GM21619 (cell line): Measurements from ENCODE around the gene VAC14.

ENCODE experiments used
- ATAC-seq: cut with Tn5 transposase; IDR thresholded peaks from one replicate; pipeline ENCODE4 v1.9.1; 2021; ENCODE audit not compliant: unreplicated experiment

The VAC14 gene

DNA sequence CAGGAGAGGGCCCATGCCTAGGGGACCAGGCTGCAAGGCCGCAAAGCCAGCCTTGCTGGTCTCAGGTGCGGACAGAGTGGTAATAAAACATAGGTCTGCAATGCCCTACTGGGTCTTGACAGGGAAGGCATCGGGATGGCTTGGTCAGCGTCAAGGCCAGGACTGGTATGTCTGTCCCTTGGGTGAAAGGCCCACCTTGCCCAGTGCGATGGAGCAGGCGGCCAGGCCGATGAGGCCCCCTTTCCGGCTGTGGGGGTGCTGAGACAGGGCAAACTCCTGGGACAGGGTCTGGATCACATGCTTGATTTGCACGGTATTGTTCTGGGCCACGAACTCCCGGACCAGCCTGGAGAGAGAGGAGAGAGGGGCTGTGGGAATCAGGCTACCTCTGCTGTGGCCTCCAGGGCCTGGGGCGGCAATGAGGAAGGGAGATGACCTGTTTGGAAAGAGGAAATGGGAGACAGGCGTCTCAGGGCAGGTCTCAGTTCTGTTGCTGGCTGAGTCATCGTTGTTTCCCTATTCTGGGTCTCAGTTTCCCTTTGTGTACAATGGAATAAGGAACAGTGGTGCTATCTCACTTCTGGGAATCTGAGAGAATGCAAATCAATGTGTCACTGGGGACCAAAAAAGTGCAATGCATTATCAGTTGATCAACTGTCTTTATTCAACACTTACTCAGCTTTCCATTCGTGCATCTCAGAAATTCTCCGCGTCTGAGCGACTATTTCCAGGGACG is 14.8 kb downstream of the VAC14 start:
- no peak for ATAC-seq

DNA sequence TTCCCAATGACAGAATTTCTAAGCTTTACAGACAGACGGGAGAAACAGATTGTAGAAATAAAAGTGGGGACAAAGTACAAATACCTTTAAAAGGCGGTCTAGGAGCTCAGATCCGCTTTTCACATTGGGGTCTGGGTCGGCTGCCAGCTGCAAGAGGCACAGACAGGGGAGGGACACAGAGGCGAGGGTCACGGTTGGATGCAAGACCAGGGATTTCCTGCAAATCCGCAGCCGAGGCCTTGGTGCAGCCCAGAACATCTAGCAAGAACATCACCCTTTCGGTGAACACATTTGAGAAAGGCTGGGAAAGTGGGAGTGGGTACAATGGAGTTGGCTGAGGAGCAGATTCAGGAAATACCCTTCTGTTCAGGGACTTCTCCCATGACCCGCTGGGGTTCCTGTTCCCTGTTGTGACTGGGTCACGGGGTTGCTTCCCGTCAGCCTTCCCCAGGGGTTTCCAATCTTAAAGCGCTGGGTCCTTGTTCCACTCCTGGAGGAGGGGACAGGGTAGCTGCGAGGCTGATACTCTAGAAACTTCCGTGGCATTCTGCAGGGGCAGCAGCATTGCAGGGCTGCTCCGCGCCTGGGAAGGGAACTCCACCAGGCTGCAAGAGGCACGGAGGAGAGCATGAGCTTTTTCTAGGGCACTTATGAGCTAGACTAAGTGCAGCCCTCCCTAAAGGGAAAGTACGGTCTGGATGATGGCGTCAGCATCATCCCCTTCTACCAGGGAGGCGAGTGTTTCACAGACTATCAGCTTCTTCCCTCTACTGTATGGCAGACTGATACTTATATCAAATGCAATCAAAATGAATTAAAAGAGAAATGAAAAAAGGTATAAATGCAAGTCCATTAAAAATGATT is 16.0 kb downstream of the VAC14 start:
- ATAC-seq, result no peak

DNA sequence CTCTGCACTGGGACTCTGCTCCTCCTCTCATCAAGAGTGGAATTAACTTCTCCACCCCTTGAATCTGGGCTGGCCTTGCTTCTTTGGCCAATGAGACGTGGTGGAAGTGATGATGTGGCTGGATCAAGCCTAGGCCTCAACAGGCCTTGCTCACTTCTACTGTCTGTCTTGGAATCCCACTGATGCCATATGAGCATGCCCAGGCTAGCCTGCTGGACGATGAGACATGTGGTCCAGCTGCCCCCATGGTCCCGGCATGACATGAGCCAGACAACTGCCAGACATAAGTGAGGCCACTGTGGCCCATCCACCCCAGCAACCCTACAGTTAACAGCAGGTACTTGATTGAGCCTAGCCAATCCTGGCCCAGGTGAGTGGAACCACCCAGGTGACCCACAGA is 18.7 kb downstream of the VAC14 start:
- ATAC-seq, result no peak

DNA sequence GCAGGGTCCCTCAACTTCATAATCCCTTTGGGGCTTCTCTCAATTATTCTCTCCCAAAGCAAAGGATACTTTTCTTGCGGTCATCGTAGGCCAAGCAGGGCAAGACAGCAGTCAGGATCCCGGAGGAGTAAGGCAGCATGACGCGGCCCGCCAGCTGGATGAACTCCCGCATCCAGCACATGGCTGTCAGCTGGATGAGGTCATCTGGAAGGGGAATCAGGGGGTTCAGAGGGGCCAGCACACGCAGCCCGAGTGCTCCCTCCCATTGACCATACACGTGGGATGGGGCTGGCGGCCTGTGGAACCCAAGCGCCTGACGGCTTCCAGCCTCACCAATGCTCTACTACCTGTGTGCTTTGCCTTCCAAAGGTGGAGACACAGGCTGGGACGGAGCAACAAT is 19.2 kb downstream of the VAC14 start:
- ATAC-seq, result no peak

DNA sequence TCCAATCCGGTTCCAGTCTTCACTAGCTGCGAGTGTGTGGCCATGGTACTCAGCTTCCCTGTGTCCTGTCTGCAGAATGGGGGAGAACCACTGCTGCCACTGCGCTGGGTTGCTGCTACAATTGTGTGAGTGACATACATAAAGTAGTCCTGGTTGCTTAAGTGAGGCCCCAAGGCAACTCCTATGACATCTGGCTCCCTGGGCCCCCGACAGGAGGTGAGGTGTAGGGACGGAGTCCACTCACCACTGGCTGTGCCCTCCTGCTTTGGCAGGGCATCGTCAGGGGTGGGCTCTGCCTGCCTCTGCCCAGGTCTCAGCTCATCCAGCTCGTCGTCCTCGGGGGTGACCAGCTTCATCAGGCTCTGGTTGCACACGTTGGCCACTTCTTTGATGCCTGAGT is 20.4 kb downstream of the VAC14 start:
- no peak for ATAC-seq

DNA sequence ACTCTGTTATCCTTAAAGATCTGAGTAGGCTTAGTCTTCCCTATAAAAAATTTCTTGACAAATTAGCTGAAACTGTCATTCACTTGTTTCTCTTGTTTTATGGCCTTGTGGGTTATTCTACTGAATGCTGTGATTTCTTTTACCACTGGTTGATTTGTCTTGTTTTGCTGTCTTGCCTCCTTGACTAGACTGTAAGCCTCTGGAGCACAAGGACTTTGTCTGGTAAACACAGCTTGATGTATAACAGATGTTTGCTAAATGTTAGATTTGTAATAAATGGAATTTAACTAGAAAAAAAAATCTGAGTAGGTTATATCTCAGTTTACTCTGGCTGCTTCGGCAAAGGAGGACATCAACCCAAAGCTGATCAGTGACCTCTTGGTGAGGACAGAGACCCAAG is 21.6 kb downstream of the VAC14 start:
- ATAC-seq, result no peak

DNA sequence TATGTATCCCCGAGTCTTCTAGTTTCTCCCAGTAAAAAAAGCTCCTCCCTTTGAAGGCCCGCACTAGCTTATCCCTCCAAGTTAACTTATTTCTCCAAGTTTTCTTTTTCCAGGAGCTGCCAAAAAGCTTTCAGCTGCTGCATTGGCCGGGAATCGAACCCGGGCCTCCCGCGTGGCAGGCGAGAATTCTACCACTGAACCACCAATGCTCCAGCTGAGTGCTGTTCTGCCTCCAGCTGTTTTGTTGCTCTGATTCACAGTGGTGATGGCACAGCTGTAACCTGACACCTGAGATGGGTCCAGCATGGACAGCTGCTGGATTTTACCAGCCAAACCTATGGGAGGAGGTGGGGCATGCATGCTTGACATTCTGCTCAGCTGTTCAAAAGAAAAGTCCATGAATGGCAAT is 22.1 kb downstream of the VAC14 start:
- ATAC-seq, result no peak

DNA sequence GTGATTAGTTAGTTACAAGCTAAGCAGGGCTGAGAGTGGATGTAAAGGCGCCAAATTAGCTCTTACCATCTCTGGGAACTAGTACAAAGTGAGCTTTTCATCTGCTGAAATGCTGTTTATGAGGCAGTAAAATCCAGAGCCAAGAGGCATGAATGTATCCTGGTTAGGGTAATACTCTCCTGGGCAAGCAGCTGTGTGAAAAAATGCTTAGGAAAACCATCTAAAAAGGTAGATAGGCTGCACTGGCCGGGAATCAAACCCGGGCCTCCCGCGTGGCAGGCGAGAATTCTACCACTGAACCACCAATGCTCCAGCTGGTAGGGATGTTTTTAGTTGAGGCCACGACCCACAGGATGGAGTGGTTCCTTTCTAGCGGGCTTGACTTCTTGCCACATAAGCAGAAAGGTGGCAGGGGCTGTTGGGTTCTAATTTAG is 23.0 kb downstream of the VAC14 start:
- no peak for ATAC-seq

DNA sequence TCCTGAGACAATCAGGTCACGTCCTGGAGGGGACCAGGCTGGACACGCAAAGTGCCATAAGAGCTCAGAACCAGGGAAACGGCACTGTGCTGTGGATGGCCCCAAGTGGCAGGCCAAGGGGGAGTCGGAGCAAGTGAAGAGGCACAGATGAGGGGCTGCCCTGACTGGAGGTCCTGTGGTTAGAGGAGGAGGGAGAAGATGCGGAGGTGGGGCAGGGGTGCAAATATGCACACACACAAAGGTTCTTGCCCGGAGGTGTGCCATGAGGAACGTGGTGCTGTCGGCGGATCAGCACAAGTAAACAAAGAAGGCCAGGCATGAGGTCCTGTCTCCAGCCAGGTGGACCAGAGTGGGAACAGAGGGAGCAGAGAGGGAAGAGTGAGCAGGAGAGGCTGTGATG is 23.5 kb downstream of the VAC14 start:
- no peak for ATAC-seq

DNA sequence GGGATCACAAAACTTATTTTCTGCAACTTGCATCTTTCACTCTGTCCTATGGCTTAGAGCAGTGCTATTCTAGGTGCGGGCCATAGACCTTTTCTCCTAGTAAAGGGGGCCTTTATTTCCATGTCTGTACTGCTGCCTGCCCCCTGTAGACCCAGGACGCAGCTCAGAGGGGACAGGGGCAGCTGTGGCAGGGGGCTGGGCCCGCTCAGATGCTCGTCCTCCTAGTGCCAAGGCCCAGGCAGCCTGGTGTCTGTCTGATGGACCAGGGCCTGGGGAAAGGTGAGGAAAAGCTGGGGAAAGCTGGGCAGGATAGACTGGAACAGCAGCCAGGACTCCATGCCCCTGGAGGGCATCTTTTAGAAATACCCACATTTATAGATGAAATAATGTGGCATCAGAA is 25.6 kb downstream of the VAC14 start:
- no peak for ATAC-seq

DNA sequence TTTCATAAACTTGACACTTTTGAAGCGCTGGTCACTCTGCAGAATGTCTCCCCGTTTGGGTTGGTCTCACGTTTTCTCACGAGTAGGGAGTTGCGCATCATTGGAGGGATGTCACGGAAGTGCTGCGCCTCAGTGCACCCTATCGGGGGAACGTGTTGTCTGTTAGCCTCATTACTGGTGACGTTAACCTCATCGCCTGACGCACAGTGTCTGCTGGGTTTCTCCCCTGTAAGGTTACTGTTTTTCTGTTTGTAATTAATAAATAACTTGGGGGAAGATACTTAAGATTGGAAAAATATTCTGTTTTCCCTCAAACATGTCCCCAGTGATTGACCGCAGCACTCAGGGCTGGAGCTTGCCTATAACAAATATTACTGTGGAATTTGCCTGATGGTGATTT is 26.7 kb downstream of the VAC14 start:
- ATAC-seq, result no peak

DNA sequence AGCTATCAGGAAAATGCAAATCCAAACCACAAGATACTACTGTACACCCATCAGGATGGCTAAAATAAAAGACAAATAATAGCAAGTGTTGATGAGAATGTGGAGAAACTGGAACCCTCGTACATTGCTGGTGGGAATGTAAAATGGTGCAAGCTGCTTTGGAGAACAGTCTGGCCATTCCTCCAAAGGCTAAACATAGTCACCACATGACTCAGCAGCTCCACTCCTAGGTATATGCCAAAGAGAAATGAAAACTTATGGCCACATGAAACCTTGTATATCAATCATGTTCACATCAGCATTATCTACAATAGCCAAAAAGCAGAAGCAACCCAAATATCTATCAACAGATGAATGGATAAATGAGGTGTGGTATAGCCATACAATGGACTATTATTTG is 28.5 kb downstream of the VAC14 start:
- ATAC-seq, result no peak

DNA sequence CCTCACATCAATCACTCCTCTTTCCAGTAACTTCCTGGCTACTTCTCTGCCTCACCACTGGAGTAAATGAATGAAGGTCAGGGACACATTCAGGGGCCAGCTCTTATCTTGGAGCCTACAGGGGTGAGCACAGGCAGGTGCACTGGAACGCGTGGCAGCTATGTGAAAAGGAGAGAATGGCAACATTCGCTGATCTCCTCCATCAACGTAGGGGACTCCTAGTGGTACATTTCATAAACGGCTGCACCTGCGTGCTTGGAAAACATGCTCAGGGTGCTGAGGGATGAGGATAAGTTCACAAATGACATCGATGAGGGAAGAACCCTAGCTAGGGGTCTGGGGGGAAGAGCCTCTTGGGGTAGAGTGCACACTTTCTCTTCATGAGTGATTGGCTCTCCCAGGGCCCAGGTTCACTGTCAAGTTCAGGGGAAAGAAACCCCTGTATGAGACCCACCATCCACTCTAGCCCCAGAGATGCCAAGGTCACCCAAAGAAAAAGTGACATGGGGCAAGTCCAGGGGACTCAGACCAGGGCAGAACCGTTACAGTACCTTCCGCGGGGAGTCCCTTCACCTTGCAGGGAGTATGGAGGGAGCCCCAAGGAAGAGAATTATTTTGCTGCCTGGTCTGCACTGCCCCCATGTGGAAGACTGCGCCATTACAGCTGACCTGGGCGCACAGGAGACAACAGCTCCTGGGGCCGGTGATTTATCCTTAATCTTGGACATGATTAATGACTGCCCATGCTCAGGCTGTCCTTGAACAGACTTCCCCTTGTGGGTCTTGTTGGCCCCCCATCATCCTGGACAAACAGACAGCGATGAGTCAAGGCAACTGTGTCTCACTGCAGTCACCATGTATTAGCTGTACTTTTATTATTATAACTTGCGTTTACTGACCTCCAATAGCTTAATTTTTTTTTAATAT is 30.1 kb downstream of the VAC14 start:
- ATAC-seq, result no peak

DNA sequence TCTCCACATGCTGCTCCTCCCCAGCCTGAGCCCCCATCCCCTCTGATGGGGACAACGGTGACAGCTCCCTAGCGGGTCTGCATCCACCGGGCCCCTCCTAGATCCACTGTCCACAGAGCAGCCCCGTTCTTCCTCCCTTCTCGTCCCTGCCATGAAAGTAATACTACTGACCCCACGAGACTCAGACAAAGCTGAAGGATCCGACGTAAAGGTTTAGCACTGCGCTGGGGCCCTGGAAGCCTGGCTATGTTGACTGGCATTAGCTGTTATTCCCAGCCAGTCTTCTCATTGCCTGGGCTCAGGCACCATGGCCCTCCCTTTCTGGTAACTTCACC is 30.7 kb downstream of the VAC14 start:
- ATAC-seq, result no peak

DNA sequence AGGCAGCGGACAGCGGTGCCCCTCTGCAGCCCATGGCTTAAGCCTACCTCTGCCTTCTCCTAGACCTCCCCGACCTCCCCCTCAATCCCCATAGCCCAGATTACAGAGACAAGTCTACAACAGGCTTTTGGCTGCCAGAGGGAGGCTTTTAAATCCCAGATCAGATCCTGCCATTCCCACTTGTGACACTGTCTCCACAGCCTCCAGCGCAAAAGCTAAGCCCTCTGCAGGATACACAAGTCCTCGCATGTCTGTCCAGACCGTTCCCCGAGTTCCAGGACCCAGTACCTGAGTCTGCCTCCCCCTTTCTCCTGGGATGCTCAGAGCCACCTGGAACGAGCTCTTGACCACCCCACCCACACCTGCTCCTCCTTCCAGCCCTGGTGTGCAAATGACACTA is 31.2 kb downstream of the VAC14 start:
- ATAC-seq, result no peak

DNA sequence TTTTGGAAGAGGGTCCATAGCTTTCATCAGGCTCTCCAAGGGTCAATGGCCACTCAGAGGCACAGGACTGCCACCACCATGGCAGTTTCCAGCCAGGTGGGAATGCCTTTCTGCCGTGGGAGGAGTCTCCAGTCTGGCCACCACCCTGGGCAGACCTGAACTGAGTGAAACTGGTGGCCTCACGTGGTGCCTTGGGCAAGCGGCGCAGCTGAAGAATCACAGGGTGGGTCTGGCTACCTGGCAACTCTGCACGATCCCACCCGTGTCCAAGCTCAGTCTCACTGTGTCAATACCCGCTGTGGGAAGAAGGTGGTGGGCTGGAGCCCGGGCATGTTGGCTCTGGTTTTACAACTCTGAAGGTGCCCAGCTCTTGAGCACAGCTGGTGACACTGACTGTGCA is 31.8 kb downstream of the VAC14 start:
- ATAC-seq, result no peak

DNA sequence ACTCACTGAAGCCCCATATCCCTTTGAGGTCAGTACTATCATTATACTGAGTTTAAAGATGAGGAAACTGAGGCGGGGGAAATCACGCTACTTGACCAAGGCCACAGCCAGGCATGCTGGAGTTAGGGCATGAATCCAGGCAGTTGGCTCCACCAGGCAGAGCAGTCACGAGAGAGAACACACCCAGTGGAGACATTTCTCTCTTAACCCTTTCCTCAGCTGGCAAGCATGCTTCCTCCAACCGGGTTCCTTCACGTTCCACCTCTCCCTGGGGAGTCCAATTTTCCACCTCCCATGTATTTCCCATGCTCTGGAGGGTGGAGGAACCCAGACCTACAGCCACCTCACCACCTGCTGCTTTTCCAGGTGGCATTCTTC is 32.8 kb downstream of the VAC14 start:
- ATAC-seq, result no peak

DNA sequence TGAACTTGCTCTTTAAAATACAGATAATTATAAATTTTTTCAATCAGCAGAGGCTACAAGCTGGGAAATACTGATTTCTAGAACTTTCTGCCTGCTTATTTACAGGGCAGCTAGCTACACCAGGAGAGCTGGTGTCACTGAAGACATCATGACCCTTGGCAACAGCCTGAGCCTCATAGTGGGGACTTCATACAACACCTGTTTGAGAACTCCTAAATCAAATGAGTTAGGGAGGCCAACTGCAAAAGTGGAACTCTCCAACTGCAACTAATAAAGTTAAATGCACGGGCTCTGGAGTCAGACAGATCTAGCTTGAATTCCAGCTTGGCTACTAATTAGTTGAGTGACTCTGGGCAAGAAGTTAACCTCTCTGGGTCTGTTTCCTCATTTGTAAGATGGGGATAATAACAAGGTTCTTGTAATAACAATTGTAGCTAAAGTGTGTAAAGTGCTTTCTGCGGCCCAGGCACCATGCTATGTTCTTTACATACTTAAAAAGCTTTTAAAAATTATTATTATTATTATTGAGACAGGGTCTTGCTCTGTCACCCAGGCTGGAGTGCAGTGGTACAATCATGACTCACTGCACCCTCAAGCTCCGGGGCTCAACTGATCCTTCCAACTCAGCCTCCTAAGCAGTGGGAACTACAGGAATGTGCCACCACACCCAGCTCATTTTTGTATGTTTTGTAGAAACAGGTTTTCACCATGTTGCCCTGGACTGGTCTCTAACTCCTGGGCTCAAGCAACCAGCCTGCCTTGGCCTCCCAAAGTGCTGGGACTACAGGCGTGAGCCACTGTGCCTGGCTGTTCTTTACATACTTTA is 33.4 kb downstream of the VAC14 start:
- ATAC-seq, result no peak

DNA sequence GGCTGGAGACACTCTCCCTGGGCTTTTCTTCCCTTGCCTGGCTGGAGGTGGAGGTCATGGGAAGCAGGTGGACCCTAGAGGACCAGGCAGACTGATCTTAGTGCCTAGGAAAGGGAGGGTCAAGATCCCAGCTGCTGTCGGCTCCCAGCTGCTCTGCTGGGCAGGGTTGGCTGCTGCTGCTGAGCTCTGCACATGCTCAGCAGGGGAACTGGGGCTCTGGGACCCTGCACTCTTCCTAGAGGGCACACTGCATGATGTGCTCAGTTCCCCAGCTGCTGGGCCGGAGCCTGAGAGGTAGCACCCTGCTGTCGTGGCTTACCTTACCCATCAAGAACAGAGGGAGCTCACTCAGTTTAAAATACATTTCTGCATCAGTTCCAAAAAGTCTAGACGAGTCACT is 34.3 kb downstream of the VAC14 start:
- ATAC-seq, result no peak

DNA sequence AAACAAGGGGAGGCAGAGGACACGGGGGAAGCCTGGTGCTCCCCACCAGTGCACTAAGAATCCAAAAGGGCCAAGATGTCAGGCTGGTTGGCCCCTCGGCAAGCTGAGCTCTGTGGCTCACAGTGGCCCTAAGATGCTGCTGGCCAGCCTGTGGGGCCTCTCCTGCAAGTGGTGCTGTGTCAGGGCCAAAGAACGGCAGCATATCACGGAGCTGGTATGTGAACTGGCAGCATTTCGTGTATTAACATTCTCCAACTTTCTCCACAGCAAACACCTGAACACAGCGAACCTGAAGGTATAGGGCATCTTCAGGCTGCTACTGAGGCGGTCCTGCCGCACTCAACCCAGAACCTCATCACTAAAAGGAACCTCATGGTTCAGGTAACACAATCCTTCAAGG is 34.8 kb downstream of the VAC14 start:
- ATAC-seq, result no peak

DNA sequence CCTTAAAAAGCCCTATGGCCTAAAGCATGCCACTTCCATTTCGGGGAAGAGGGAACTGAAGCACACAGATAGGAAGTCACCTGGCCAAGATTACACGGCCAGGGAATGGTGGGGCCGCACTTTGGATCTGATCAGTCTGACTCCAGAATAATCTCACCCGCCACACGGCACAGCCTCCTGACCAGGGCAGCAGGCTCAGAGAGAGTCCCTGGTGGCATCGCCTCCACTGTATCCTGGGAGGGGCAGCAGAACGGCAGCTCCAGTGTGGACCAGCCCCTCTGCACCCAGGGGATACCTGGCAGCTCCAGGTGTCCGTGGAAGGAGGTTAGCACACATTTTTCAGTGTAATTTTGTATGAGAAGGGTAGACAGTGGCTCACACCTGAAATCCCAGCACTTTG is 35.5 kb downstream of the VAC14 start:
- ATAC-seq, result no peak
